Measurements from ENCODE around the gene IFIT1. TPM values are rescaled to one million over a fixed set of nuclear protein-coding genes. Genes with fewer than 3 reads are reported as not detected.
"Not testable (repeated sequence)": the region's sequence is repeated elsewhere in the genome, so short reads cannot be mapped to it uniquely, and the experiment has no call there.

The IFIT1 gene
- total RNA-seq, 1 donor from 2014 or later, result 20.8 TPM

GRCh38 chr10:89364531-89364930 is 27.9 kb upstream of the IFIT1 start:
- no peak for DNase-seq (ENCODE audit: extremely low read depth, low read depth, low spot score)

DNA sequence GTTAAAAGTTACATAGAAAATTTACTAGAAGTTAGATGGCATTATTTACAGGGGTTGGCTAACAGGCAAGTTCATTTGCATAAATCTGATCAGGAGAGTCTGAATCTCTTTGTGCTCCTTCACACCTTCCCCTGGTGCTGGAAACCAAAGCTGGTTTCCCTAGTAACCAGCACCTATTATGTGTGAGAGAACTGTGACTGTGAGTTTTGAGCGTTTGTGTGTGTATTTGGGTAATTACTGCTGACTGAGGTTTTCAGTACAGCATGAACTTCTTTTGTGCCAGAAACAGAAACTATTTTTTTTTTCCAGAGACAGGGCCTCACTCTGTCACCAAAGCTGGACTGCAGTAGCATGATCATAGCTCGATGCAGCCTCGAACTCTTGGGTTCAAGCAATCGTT is 24.9 kb upstream of the IFIT1 start:
- DNase-seq (ENCODE audit: extremely low read depth, low read depth, low spot score), result no peak

DNA sequence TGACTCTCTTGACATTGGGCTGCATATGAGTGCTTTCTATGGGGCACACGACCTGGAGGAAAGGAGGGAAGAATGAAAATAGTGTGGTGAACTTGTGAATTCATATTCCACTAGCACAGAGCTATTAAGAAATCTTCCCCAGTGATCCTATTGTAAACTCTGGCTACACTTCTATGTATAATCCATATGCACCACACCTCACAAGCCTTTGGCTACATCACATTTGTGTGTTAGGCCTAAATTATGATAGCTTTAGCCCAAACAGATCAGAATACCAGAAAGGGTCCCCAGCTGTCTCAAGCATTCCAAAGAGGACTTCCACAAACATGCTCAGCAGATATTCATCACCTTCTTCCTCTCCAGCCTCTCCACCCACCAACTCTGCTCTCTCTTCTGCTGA is 24.3 kb upstream of the IFIT1 start:
- DNase-seq (ENCODE audit: extremely low read depth, low read depth, low spot score), result no peak

GRCh38 chr10:89369156-89370105 is 23.0 kb upstream of the IFIT1 start:
- no peak for DNase-seq (ENCODE audit: extremely low read depth, low read depth, low spot score)

DNA sequence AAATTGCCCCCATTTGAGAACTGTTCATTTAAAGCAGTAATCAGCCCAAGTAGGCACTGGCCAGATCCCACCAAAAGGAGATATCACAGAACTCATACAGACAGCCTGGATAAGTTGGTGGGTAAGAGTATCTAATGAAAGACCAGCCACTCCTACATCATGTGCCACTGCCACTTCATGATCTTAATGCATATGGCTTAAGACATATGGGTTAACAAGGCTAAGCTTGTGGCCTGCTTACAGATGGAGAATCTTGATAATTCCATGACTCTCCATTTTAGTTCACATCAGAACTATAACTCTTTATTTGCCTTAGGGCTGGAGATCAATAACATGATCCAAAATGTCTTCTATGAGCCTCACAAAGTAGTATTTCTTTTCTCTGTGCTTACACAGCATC is 21.3 kb upstream of the IFIT1 start:
- DNase-seq (ENCODE audit: extremely low read depth, low read depth, low spot score), result no peak

DNA sequence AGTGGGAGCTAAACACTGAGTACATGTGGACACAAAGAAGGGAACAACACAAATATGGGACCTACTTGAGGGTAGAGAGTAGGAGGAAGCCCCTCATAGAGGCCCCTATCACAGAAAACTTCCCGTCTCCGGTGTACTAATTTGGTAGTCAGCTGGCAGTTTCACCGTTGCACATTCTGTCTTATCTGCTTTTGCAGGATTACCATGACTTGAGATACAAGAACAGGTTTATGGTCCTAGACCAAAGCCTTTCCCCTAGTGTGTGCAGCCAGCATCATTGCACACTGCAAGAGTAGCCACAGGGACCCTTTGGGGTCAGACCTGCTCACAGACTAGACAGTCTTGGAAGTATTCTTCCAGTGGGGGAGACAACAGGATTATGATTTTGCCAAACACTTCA is 20.4 kb upstream of the IFIT1 start:
- no peak for DNase-seq (ENCODE audit: extremely low read depth, low read depth, low spot score)

- peak; percentile 85 for DNase-seq (ENCODE audit: extremely low read depth, low read depth, low spot score)
These were observed 18.3 kb upstream of the IFIT1 start for GRCh38 chr10:89373916-89374711.

GRCh38 chr10:89374713-89375141 is 17.7 kb upstream of the IFIT1 start:
- DNase-seq (ENCODE audit: extremely low read depth, low read depth, low spot score), result no peak

DNA sequence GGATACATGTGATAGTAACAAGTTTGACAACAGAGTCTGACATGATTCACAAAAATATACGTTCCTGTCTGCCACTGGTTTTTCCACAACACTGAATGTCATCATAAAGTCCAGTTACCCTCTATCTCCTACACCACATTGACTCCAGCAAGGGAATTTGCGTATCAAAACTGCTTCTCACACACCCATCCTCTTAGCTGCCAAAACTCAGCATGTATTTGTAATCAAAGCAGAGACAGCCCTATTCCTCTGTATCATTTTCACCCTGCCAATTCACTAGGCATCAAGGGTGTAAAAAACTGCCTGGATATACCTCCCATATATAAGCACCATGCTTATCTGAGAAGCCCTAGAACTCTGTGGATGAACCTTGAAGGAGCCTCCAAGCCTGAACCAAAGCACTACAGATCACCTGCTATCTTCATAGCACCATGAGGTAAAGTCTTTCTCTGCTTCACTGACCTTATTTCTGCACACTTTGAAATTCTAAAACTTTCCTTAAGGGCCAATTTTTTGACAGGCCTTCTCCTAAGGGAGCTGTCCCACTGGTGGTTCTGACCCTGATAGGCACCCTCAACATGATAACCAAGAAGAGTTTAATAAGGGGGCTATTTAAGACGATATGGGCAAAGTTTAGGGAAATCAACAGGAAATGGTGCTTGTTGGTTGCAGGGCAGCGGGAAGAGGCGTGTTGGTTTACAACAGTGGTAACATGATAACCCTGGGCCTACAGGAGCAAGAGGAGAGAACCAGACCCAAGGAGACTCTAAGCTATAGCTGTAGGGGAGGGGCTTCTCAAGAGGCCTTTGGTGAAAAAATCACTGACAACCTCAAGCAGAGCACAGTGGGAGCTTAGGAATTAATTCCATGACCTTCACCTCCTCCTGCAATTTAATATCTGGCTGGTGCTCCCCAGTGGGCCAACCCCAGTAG is 14.5 kb upstream of the IFIT1 start, which contains the start of gene IFIT1B:
Gene IFIT1B (plus strand): TSS at position 352 of the 933 bp plus-strand sequence. CDS start 80 bp downstream, at position 432.
- no peak for DNase-seq (ENCODE audit: extremely low read depth, low read depth, low spot score)

DNA sequence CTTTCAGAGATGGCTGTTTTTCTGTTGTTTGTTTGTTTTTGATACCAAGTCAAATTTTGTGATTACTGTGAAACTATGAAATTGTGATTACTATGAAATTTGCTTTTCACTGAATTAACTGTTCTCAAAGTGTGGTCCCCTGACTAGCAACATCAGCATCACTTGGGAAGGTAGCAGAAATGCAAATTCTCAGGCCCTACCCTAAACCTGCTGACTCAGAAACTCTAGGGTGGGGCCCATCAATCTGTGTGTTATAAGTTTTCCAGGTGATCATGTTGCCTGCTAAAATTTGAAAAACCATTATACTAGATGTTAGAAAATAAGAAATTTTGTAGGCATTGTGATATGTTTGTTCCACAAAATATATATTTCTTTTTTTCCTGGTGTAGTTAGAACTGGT is 13.3 kb upstream of the IFIT1 start:
- DNase-seq (ENCODE audit: extremely low read depth, low read depth, low spot score), result no peak

DNA sequence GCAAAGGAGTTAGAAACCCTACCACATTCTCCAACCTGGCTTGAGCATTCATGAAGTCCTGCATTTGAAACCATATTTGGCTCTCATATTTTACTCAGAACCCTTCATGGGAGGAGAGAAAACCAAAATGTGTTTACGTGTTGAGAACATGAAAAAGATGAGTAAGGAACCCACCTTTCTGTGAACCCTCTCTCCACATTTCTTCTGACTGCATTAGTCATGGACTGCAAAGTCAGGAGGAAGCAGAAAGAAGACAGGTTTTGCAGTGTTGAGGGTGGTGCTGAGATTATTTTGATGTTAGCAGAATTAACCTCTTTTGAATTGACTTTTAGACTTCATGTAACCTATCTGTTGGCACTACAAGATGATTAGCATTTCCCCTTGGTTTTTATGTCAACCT is 9.7 kb upstream of the IFIT1 start:
- no peak for DNase-seq (ENCODE audit: extremely low read depth, low read depth, low spot score)

DNA sequence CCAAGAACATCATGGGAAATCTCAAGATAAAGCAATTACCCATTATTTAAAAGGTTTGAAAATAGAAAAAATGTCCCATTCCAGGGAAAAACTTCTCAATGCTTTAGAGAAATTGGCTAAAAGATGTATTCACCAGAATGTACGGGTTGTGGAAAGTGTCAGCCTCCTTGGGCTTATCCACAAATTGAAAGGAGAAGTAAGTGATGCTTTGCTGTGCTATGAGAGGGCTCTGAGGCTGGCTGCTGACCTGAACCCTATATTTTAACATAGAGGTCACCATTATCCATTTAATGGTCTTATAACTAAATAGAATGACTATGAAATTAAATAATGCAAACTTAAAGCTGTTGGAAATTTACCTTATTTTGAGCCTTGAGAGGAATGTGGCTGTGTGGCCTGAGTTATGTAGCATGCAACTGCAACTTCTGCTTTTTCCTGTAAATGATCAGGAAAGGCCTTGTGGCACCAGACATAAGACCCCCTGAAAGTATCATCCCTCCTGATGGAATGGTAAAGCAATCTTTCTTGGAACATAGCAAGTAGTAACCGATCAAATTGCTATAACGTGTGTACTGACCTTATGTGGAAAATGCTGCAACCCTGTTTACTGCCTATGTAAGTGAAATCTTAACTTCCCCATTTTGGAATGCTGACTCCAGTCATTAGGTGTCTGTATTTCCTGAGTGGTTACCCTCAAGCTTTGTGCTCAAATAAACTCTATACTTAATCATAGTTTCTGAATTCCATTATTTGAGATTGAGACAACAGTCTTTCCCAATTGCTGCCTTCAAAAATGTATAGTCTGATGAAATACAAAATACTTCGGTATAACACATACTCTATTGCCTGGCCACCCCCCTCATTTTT is 7.7 kb upstream of the IFIT1 start:
- DNase-seq (ENCODE audit: extremely low read depth, low read depth, low spot score), result no peak

DNA sequence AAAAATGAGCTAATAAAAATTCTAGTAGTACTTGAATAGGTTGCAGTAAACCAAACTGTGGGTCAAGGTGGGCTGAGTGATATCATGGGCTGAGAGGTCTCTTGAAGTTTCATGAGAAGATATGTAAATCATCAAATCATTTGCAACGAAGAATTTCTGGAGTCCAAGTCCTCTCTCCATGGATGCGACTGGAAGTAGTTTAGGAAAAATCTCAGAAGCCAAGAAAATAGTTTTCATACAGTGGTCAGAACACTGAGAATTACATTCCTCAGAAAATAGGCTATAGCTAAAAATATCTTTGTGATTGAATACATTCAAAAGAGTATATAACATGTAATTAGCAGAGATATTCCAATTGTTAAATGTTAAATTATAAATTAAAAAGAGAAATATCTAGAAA is 3.6 kb upstream of the IFIT1 start:
- DNase-seq (ENCODE audit: extremely low read depth, low read depth, low spot score), result no peak

- no peak for DNase-seq (ENCODE audit: extremely low read depth, low read depth, low spot score)
These were observed 3.2 kb upstream of the IFIT1 start for GRCh38 chr10:89389254-89389653.

GRCh38 chr10:89390476-89391225 is 1.8 kb upstream of the IFIT1 start:
- DNase-seq (ENCODE audit: extremely low read depth, low read depth, low spot score), result no peak

DNA sequence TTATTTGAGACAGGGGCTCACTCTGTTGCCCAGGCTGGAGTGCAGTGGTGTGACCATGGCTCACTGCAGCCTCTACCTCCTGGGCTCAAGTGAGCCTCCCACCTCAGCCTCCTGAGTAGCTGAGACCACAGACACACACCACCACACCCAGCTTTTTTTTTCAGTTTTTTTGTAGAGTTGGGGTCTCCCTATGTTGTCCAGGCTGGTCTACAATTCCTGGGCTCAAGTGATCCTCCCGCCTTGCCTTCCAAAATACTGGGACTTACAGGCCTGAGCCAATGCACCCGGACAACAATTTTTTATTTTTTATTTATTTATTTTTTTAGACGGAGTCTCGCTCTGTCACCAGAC is 1.2 kb upstream of the IFIT1 start:
- DNase-seq (ENCODE audit: extremely low read depth, low read depth, low spot score), result not testable (repeated sequence)

GRCh38 chr10:89392974-89393373 is 551 bp downstream of the IFIT1 start:
- DNase-seq (ENCODE audit: extremely low read depth, low read depth, low spot score), result no peak

DNA sequence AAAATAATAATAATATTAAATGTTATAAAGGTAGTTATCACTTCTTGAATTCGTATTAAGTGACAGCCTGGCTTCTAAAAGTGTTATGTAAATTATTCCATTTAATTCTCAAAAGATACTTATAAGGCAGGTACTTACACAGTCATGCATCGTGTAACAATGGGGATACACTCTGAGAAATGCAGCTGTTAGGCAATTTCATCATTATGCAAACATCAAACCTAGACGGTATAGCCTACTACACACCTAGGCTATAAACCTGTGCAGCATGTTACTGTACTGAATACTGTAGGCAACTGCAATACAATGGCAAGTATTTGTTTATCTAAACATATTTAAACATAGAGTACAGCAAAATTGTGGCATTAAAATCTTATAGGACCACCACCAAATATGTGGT is 1.5 kb downstream of the IFIT1 start:
- DNase-seq (ENCODE audit: extremely low read depth, low read depth, low spot score), result no peak

- no peak for DNase-seq (ENCODE audit: extremely low read depth, low read depth, low spot score)
These were observed 2.7 kb downstream of the IFIT1 start for GRCh38 chr10:89395141-89395540.

Data from glomerular endothelial cell (primary cell).